Activated CD4-positive, alpha-beta T cell treated with anti-CD3 and anti-CD28 coated beads, Interleukin-2, amount 50 U/mL, for 16 hours (primary cell): ENCODE measurements around the gene HEY2.
A peak's percentile ranks its signal among the peaks of the same experiment; 100 is the strongest.
"Not testable (repeated sequence)": the region's sequence is repeated elsewhere in the genome, so short reads cannot be mapped to it uniquely, and the experiment has no call there.

Source experiments
- DNase-seq: peaks from one replicate; pipeline ENCODE4 v3.0.0-alpha.2; 2020

The HEY2 gene

DNA sequence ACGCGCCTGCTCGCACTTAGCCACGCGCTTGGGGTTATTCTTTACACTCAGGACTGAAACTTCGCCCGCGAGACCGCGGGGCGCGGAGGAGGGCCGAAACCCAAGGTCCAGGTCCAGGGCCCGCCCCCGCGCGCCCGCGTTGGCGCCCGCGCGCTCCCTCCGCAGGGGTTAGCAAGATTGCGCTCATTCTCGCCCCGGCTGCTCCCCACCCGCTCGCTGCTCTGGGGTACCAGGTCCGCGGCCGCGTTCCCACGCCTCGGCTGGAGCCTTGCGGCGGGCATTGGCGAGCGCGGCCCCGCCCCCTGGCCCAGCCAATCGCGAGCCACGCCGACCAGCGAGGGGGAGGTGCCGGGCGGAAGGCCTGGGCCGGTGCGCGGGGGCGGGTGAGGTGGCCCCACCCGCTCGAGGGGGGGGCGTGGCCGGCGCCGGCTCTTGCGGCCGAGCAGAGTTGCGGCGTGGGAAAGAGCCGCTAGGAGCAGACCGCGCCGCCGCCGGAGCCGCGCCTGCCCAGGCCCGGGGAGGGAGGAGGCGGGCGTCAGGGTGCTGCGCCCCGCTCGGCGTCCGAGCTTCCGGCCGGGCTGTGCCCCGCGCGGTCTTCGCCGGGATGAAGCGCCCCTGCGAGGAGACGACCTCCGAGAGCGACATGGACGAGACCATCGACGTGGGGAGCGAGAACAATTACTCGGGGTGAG lies at the start of gene HEY2:
TSS of gene HEY2 (plus strand) at position 460 of the 692 bp plus-strand sequence. CDS start at position 605, 145 bp downstream.
- peak; percentile 86 for DNase-seq

DNA sequence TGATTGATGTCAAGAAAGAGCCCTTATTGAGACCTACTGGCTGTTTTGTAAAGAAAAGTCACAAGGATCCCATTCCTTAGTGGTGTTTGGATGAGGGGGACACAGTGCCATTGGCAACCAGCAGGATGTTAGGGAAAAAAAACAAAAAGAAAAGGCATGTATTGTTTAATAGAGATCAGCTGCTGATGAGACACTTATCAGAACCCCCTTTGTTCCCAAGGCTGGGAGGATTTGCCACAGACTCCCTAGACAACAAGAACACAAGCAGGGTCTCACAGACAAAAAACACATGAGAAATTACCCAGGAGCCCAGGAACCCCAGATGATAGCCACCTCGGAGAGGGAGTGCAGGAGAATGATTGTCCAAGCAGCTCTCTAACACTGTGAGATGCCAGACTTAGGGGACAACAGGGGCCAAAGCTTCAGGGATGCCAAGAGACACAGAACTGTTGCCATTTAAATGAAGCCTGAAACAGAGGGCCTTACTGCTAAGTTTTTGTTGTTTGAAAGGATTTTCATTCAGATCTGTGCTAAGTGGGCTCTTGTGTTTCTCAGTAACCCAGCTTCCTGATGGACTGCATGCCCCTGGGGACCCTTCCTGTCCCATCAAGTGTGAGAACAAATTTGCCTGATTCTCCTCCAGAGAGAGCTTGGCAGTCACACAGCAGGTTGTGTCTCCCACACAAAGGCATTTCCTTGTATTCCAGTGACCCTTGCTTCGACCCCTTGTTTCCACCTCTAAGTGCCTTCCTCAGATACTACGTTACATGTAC lies 48.7 kb upstream of the HEY2 start:
- DNase-seq, result no peak

DNA sequence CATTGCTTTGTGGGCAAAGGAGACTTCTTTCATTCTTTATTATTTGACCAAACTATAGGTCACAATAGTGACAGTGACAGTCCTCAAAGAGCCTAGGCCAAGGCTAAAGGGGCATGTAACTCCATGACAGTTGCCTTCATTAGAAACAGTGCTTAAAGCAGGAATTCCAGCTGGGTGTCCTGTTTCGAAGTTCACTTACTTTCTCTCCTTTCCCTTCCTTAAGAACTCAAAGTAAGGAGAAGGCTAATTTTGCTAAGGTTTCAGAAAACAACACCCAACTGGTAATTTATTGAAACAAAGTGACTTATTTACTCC lies 48.1 kb upstream of the HEY2 start:
- no peak for DNase-seq

DNA sequence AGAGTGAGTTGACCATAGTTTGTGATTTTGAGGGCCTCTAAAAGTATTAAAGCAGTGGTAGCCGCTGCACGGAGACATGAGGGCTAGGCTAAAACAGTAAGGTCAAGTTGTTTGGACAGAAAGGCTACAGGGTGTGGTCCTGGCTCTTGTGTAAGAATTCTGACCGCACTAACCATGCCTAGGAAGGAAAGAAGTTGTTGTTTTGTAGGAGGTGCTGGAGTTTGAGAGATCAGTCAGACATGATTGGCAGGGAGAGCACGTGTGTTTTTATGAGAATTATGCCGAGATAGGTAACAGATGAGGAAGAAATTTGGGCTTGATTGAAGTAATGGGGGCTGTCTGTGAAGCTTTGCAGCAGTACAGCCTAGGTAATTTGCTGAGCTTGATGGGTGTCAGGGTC lies 45.5 kb upstream of the HEY2 start:
- DNase-seq, result not testable (repeated sequence)

DNA sequence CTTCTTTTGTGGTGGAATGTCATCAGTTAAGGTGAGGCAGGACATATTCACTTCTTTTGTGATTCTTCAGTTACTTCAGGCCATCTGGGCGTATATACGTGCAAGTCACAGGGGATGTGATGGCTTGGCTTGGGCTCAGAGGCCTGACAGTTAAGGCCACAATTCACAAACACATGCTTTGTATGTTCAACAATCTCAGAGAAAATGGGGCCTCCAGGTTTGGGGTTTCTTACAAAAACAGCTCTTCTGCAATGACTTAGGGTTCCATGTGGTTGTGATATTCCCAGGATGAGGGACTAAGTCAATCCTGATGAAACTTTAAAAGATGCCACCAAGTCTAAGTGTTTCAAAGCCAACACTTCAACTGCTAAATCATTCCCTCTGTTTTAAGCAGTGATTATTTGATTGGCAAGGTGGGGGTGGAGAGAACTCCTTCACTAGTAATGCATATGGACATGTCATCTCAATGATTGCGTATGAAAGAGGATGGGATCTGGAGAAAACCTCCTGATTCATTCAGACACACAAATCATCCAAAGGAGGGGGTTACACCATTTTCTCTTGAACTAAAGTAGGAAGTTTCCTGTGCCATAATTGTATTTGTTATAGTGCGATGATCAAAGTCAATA lies 41.7 kb upstream of the HEY2 start:
- no peak for DNase-seq

DNA sequence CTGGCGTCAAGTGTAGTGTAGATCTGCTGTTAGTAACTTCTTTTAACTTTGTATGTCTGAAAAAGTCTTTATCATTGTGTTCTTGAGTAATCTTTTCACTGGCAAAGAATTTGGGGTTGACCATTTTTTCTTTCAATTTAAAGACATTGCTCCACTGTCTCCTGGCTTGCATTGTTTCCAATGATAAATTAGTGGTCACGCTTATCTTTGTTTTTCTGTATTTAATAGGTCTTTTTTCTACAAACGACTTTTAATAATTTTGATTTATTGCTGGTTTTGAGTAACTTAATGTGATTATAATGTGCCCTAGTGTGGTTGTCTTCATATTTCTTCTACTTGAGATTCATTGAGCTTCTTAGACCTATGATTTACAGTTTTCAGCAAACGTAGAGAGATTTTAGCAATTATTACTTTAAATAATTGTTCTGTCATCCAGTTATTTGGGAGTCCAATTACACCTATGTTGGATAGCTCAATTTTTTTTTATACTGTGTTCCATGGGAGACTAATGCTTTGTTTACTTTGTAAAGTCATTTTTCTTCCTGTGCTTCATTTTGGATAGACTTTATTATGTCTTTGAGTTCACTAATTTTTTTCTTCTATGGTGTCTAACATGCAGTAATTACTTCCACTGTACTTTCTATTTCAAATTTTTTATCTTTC lies 38.3 kb upstream of the HEY2 start:
- DNase-seq, result no peak

DNA sequence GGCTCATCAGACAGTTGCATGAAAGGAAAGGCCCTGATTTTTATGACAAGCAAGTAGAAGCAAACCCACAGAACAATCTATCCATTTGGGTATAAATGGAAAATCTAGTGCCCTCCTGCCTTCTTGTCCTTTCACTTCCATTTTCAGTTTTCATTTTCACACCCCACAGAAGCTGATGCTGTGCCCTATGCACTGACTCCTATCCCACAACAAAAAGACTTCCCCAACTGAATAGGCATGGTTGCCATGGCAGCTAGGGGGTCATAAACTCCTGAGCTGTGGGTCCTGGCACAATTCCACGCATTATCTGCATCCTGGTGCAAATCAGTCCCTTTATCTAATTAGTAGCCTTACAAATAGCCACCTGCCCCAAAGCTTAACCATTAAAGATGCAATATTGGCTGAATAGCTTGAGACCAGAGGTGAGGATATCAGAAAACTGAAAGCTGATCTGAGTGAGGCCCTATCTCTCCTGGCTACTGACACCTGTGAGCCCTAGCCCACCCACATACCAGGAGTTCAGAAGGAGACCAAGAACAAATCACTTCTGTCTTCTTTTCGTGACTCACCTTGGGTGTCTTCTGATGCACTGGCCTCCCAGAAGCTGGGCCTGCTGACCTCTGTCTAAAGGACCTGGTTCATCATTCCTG lies 34.9 kb upstream of the HEY2 start:
- DNase-seq, result peak; percentile 9

DNA sequence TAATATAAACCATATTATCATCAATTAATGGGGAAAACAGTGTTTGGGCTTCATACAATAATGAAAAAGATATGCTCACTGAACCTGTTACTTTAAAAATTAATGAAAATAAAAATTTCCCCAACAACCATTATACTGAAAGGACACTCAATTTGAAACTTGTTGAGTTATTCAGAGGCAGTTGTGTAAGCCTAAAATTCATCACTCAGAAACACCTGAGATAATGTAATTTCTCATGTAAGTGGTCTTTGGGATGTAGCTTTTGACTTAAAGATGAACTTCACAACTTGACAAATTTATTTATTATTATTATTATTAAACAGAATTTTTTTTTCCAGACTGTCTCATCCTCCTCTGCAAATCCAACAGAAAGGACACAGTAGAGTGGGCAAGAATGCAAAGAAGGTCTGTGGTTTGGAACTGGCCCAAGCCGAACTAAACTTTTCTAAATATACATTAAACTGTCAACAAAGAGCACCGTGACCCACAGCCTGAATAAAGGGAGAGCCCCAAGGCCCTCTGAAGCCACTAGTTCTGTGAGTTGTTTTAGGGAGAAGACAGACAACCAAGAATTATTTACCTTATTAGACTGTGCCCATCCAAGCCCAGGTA lies 32.2 kb upstream of the HEY2 start:
- no peak for DNase-seq

DNA sequence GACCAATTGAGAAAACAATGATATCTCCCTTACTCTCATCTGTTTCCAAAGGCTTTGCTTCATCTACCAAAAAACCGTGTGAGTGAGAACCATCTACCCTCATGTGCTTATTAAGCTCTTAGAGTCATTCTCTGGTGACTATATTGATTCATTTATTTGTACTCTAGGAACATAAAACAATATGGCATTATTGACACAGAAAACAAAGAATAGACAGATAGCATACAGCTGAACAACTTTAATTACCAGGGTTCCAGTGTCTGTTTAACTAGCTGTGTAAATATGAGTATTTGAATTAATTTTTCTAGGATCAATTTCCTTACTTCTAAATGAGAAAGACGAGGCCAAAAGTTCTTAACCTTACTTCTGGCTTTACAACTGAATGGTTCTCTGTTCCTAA lies 31.3 kb upstream of the HEY2 start:
- no peak for DNase-seq

DNA sequence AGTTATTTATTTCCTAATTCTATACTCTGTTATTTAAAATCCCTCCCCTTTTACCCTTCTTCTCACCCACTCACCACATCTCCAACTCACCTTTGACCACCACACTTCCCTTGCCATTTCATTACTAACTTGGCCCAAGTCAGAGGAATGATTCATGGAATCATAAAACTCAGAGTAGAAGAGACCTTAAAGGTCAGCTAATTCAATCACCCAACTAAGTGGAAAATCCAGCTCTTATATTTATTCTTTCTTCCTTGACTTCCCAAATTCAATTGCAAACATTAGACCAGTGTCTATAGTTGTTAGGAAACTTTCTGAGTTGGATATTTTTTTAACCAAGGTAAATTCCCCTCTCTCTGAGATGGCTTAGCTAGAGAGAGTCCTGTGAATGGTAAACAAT lies 26.5 kb upstream of the HEY2 start:
- no peak for DNase-seq

DNA sequence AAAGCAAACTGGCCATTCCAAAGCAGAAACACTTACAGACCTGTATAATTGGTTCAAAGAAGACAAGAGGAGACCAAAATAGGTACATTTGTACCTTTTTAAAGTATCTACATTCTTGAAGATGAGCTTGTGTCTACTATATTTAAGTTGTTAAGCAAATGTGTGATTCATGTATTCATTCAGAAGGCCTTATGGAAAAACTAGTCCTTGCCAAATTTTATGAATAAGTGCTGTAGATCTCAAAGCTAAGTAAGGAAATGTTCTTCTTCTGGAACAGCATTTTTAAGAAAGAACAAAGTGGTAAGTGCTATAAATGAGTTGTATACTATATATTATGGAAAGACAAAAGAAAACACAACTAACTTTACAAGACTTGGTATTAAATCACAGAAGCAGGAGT lies 22.2 kb upstream of the HEY2 start:
- DNase-seq, result no peak

DNA sequence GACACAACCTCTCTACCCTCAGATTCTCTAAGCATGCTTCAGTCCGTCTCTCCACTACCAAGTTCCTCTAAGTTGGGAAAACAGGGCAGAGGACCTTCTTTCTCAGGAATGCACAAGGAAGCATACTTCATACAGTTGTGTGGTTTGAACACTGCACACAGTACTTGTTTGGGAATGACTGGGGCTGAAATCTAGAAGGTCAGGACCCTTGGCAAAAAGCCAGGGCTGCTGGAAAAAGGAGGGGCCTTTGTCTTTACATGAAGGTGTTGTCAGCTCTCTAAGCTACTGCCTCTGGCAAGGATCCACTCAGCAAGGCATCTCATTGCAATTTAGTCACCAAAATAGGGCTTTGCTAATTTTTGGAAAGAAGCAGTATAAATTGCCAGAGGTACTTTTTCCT lies 20.7 kb upstream of the HEY2 start:
- DNase-seq, result no peak

DNA sequence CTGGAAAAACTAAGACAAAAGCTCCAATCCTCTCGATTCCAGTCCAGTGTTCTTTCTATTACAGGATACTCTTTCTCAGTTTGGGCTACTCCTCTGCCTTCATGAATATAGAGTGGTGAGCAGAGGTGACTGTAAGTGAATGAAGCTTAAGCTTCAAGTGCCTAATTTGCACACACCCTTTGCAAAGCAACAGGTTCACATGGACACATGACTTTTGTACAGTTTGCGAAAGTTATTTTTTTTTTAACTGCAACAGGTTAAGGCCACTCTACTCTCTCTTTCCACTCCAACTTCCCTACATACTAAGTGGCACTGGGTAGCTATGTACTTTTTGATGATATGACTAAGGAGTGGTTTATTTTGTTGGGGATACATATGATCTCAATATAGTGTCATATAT lies 19.4 kb upstream of the HEY2 start:
- no peak for DNase-seq

DNA sequence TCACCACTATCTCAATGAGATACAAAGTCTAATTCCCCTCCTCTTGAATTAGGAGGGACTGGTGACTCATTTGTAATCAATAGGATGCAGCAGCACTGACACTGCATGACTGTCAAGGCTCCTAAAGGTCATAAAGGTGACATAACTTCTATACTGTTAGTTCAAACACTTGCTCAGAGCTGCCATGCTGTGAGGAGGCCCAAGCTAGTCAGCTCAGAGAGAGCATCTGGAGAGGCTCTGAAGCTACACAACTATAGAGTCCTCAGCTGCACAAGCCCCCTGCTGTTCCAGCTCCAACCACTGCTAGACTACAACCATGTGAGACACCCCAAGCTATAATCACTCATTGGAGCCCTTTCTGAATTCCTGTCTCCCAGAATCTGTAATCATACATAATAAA lies 17.0 kb upstream of the HEY2 start:
- DNase-seq, result no peak

DNA sequence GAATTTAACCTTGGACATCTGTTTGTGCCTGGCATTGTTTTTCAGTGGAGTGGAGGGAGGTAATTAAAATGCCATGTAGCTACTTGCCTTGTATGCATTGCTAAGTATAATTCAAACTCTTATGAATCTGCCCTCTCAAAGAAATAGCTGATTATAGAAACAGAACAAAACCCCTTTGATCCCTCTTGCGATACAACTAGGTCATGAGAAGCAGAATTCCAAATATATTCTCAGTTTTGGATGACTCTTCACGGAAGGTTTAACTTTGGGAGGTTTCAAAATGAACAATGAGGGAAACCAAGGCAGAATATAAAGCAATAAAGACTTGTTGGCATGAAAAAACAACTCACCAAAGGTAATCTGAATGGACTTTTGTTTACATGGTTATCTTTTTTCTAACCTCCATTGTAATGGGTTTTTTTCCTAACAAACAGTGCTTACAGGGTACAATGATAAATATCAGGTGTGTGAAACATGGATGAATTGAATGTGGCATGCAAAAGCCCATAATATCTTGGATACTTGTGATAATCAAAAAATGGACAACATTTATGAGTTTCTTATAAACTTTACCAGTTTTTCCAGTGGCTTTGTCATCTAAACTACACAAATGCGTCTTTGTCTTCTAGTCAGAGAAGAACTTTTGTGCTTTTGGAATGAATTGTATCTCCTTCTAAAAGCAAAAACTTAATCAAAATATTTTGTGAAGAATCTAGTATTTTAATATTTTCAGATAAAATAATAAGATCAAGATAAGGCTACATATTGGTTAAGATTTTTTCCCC lies 15.7 kb upstream of the HEY2 start:
- DNase-seq, result no peak

DNA sequence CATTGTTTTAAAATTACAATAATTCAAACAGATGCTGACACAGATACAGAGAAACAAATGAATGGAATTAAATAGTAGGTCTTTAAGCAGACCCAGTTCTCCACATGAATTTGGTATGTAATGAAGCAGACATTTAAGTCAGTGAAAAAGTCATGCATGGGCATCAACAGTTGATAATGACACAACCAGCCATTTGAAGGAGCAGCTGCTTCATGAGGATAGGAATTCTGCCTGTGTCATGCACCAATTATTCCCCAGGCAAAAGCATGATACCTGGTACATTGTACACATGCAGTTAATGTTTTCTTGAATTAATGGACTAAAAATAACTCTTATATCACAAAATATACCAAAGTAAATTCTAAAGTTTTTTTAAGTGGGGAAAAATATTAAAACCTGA lies 11.2 kb upstream of the HEY2 start:
- DNase-seq, result no peak

DNA sequence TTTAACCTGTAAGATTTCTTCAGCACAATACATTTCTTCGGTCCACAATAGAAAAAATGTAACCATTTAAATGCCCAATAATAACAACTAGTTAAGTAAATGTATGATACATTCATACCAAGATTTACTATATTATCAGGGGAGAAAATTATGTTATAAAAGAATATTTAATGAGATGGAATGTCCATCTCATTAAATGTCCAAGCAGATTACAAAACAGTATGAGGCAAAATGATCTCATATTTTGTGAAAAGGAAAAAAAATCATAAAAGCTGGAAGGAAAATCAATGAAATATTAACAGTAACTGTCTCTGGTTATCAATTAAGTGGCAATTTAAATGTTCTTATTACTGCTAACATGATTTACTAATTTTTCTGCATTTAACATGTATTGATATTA lies 10.1 kb upstream of the HEY2 start:
- DNase-seq, result no peak

DNA sequence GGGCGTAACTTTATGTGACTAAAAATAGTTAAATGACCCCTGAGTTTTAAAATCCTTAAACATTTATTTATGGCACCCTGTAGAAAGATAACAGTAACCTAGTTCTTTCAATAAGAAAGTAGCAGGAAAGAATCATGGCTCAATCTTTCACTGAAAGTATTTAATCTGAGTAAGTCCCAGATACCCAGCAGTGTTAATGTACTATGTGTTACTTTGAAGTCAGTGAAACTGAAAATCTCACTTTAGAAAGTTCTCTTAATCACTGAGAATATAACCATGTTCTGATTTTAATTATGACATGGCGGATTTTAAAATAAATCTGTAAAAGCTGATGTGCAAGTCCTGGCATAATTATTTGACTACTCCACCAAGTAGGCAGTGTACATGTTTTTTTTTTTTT lies 8.1 kb upstream of the HEY2 start:
- no peak for DNase-seq

DNA sequence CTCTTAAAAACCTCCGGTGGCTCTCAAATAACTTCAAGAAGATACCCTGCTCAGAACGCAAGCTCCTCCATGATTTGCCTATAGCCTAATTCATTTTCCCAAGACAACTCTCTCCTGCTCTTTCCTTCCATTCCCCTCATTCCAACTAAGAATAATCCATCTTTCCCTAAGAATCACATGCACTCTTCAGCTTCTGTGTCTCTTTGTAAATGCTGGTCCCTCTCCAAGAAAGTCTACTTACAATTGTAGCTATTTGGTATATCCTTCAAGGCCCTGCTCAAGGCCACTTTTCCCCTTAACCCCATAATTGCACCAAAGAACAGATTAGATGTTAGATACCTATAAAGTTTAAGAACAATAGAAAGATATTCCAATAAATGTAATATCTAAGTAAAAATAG lies 7.4 kb upstream of the HEY2 start:
- DNase-seq, result no peak

DNA sequence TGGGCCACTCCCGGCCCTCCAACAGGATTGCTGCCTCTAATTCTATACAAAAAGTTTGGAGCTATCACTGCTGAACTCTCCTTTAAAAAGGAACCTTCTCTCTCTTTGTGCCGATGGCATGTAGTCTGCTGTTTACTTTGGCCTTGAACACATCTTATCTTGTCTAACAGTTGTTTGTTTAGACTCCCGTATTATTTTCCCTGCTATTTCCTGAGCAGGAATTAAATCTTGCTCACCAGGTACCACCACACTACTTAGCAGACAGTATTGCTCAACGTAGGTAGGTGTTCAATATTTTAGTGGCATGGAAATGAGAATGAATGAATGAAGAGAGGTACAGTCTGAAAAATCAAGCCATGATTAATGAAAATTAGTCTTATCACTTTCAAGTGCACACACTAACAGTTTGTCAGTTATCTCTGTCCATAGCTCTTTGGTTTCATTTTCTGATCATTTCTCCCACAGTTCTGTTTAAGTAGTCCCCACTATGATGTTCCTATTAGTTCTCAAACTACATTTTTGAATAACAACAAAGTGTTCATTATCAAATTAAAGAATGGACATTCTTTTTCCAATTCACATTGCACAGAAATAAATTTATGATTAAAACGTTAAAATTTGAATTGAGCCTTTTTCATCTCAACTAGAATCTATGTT lies 6.8 kb upstream of the HEY2 start:
- DNase-seq, result no peak

DNA sequence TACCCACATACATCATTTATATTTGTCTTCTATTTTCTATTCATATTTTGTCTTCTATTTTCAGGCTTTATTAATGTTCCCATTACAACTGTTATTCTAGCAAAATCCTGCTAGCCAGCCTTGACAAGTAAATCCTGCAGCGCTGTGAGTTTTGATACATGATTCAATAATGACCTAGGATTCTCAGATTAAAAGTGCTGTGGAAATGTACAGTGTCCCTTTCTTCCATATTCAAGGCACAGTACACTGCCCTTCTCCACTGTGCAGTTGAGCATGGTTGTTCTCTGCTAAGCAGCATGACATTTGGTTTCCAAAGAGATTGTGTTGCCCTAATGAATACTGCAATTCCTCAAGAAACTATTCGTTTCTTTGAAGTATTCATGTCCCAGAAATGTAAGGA lies 5.8 kb upstream of the HEY2 start:
- no peak for DNase-seq
